Fibroblast of villous mesenchyme (primary cell): ENCODE data around the gene RAD51D. TPM values are rescaled to one million over a fixed set of nuclear protein-coding genes. Genes with fewer than 3 reads are reported as not detected.

Experiments used
- DNase-seq: peaks from one replicate; pipeline ENCODE4 v3.0.0-alpha.2; 2010; ENCODE audit warnings: low read depth
- H3K4me3 ChIP-seq: 2 replicates; pipeline ENCODE4 v1.5.1; 2011; ENCODE audit warnings: low read depth, mild to moderate bottlenecking, low read length
- total RNA-seq: library from RNA; depleted of rRNA; stranded (reverse); fragments of >200 nt; gene quantifications from 2 replicates; pipeline ENCODE4 v1.2.3, GENCODE V29; 2012
- TF ChIP-seq, protein P1 (sequence below): IDR thresholded peaks from 2 replicates; pipeline ENCODE4 v1.5.1; 2012; ENCODE audit warnings: low read depth, mild to moderate bottlenecking, low read length; ENCODE audit not compliant: insufficient read depth

RAD51D gene
- total RNA-seq, 1 donor, result 8.6 TPM

DNA sequence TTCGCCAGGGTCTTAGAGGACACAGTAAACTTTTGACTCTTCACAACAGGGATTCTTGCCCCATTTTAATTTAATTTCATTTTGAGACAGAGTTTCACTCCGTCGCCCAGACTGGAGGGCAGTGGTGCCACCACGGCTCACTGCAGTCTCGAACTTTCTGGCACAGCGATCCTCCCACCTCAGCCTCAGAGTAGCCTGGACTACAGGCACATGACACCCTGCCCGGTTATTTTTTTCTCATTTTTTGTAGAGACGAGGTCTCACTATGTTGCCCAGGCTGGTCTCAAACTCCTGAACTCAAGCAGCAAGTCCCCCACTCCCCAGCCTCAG, 22.8 kb upstream of the RAD51D start:
- H3K4me3 ChIP-seq, result peak overlapping the region; percentile 93
- no peak for DNase-seq
- TF ChIP-seq, protein P1, sequence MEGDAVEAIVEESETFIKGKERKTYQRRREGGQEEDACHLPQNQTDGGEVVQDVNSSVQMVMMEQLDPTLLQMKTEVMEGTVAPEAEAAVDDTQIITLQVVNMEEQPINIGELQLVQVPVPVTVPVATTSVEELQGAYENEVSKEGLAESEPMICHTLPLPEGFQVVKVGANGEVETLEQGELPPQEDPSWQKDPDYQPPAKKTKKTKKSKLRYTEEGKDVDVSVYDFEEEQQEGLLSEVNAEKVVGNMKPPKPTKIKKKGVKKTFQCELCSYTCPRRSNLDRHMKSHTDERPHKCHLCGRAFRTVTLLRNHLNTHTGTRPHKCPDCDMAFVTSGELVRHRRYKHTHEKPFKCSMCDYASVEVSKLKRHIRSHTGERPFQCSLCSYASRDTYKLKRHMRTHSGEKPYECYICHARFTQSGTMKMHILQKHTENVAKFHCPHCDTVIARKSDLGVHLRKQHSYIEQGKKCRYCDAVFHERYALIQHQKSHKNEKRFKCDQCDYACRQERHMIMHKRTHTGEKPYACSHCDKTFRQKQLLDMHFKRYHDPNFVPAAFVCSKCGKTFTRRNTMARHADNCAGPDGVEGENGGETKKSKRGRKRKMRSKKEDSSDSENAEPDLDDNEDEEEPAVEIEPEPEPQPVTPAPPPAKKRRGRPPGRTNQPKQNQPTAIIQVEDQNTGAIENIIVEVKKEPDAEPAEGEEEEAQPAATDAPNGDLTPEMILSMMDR, result no peak

GRCh38 chr17:35141681-35142466, 22.2 kb upstream of the RAD51D start, which contains the start of gene NLE1:
Gene NLE1, minus strand, starts transcription at chr17:35142303. Its CDS starts 28 bp downstream, at chr17:35142275.
- DNase-seq, result peak; percentile 65
- H3K4me3 ChIP-seq, result peak within 1 kb of the TSS; percentile 93
- TF ChIP-seq, protein P1, result peak; percentile 78

- TF ChIP-seq, protein P1, result no peak
- no peak for DNase-seq
- no peak overlapping the region for H3K4me3 ChIP-seq
These were observed 18.6 kb upstream of the RAD51D start for GRCh38 chr17:35138218-35138617.

- no peak for DNase-seq
- TF ChIP-seq, protein P1, result no peak
These were observed 15.7 kb upstream of the RAD51D start for GRCh38 chr17:35135322-35135721.

GRCh38 chr17:35132816-35133550, 13.3 kb upstream of the RAD51D start:
- TF ChIP-seq, protein P1, result no peak
- H3K4me3 ChIP-seq, result no peak overlapping the region
- no peak for DNase-seq

More at GRCh38 chr17:35135322-35135721, 15.7 kb upstream of the RAD51D start:
- no peak overlapping the region for H3K4me3 ChIP-seq

DNA sequence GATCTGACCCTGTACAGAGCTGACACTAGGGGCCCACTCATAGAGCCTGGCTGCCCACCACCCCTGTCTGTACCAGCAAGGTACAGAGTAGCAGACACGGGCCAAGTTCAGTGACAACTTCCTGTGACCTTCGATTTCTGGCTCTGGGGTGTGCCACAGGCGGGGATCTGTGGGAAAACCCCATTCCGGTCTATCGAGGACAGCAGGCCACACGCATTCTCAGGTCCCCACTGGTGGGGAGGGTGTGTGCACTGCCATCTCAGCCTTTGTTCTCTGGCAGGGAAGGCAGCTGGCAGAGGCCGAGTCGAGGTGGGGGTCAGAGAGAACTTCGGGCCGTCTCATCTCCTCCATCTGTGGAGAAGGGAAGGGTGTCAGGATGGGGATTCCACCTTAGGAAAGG, 12.4 kb upstream of the RAD51D start:
- no peak for DNase-seq
- H3K4me3 ChIP-seq, result no peak overlapping the region
- TF ChIP-seq, protein P1, result no peak
